Left colon (tissue), 2 donors: ENCODE data around the gene JAKMIP2. TPM values are rescaled to one million over a fixed set of nuclear protein-coding genes. Genes with fewer than 3 reads are reported as not detected.

Experiments
- ATAC-seq: fragments of 200-7000 bp; cut with Tn5 transposase; one replicate; pipeline ENCODE4 v1.9.1; 2020; ENCODE audit warnings: mild to moderate bottlenecking, moderate library complexity
- DNase-seq, 2 donors: peaks; one replicate each; pipeline ENCODE4 v3.0.0-alpha.2; 2020
- intact Hi-C, 2 donors: fragments of 100-400 bp; cut with DNase I in 1 of 2; cut with micrococcal nuclease in 1 of 2; formaldehyde crosslinking; loops; one replicate each; pipeline versions ENCODE4 v1.11.2 to v1.14.0; 2022; cut with DNase I, micrococcal nuclease
- total RNA-seq, 2 donors: library from RNA; stranded (reverse); fragmentation: NEBNext Ultra II Directional; extraction: Animal tissue kit (Norgen Biotek cat#: 25700); gene quantifications; one replicate each; pipeline ENCODE4 v1.2.1, GENCODE V29; 2021
- donor health status: DM: no; HTN: no; CAD: no.
- donor health status: DM: yes; HTN: yes; CAD: no.

Gene JAKMIP2
- total RNA-seq, 2 donors from 2014 or later: 0.49 to 1.1 TPM

DNA sequence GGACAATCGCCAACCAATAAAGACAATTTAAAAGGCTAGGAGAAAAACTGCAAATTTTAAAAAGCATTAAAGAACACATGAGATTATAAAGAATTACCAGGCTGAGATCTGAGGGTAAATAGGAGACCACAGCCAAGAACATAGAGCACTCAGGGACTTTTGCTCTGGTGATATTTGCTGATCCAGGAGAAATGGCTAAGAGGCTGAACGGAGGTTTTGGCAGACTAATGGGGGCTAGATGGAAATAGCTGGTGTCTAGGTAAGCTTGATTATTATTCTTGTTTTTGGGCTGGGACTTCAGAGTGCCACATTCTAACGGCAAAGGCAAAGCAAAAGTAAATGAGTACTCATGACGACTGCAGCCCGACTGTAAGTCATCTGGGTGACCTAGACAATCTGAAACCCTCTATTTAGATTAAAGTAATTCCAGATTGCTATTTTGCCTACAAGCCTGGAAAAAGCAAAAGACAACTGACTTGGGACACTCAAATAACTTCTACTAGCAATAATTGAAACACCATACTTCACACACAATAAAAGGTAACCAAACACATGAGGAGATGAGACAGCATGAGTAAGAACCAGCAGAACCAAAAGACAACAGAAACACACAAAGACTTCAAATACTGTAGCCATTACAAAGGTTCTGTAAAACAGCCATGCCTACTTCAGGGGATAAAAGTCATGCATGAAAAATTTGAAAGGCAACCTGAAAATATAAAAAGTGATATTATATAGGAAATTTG, 68.8 kb downstream of the JAKMIP2 start:
- DNase-seq: no peak
- intact Hi-C loops: no loop called here
- no peak for ATAC-seq

DNA sequence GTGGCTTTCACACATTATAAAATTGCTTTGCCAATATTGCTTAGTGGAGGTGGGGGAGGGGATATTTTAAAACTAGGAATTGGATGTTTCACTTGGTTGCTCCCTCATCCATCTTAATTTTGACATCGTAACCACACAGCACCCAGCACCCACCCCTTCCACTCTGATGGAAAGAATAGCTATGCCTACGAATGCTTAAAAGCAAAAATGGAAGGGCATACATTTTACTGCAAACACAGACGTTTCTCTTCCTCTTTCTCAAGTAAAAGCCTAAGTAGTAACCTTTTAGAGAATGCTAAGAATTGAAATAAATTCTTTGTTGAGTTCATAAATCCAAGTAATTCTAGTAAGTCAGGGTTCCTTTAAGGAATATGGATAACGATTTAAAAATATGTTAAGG, 69.9 kb downstream of the JAKMIP2 start:
- intact Hi-C loops: no loop called here
- ATAC-seq: no peak
- DNase-seq: no peak

GRCh38 chr5:147712019-147712418, 70.5 kb downstream of the JAKMIP2 start:
- DNase-seq (no peak), ATAC-seq (peak; percentile 85)
- intact Hi-C loops: no loop called here

- no peak for ATAC-seq
- DNase-seq: no peak
- intact Hi-C loops: no loop called here
Observed at GRCh38 chr5:147711019-147711418, 71.5 kb downstream of the JAKMIP2 start.

GRCh38 chr5:147708708-147709107, 73.8 kb downstream of the JAKMIP2 start:
- ATAC-seq (peak; percentile 41), DNase-seq (no peak)
- intact Hi-C loops: no loop called here

DNA sequence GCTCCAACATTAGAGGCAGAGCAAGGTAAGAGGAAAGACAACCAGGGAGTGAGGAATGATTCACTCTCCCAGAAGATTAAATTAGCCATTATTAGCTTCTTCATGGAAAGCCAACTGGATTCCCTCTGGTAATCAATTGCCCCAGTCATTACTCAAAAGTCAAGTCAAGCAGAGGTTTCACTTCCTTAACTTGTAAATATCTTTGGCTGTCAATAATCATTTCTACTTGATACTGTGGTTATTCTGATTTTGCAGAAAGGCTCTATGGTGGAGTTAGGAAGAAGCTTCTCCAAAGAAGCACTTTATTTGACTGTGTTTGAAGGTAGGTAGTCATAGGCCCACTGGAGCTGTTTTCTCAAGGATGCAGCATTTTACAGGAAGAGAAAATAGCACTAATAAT, 78.0 kb downstream of the JAKMIP2 start:
- no peak for ATAC-seq
- DNase-seq: no peak
- intact Hi-C loops: no loop called here

DNA sequence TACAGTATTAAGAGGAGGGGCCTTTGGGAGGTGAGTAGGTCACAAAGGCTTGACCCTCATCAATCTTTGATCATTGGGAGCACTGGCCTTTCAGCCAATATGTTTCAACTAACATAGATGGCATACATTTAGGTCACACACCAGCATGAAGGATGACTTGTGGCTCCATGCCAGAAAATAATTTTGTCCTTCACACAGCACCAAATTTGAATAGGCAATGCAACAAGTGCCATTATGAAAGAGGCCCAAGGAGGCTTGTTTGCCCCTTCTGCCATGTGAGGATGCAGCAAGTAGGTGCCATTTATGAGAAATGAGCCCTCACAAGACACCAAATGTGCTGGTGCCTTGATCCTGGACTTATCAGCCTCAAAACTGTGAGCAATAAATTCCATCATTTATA, 81.1 kb downstream of the JAKMIP2 start:
- DNase-seq: no peak
- no peak for ATAC-seq
- intact Hi-C loops: no loop called here

- DNase-seq (no peak), ATAC-seq (no peak)
- intact Hi-C loops: no loop called here
Observed at GRCh38 chr5:147699496-147700088, 82.9 kb downstream of the JAKMIP2 start.

DNA sequence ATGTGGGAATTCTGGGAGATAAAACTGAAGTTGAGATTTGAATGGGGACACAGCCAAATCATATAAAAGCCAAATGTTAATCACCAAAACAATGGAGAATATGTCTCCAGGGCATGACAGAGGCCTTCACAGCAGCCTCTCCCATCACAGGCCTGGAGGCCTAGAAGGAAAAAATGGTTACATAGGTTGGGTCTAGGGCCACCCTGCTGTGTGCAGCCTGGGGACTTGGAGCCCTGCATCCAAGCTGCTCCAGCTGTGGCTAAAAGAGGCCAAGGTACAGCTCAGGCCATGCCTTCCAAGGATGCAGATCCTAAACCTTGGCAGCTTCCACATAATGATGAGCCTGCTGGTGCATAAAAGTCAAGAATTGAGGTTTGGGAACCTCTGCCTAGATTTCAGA, 85.1 kb downstream of the JAKMIP2 start:
- ATAC-seq (no peak), DNase-seq (no peak)
- intact Hi-C loops: no loop called here

- intact Hi-C loops: no loop called here
- DNase-seq (no peak), ATAC-seq (no peak)
Observed at GRCh38 chr5:147694772-147695171, 87.8 kb downstream of the JAKMIP2 start.

- ATAC-seq (no peak), DNase-seq (no peak)
- intact Hi-C loops: no loop called here
Observed at GRCh38 chr5:147693233-147693632, 89.3 kb downstream of the JAKMIP2 start.

DNA sequence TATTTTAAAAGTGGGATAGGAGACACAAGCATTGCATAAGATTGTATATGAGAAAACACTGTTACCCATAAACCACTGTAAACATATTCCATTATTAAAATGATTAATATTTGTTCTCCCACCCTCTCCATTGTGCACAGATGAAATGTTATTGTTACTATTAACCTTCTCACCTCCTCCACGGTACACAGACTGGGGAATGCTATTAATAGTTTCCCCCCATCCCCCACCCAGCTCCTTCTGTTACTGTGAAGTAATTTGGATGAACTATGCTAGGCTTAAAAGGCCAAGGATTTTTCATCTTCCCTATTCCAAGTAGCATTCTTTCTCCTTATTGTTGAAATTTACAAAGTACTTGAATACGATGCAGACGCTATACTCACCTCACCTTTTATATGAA, 91.4 kb downstream of the JAKMIP2 start:
- DNase-seq: no peak
- no peak for ATAC-seq
- intact Hi-C loops: no loop called here

DNA sequence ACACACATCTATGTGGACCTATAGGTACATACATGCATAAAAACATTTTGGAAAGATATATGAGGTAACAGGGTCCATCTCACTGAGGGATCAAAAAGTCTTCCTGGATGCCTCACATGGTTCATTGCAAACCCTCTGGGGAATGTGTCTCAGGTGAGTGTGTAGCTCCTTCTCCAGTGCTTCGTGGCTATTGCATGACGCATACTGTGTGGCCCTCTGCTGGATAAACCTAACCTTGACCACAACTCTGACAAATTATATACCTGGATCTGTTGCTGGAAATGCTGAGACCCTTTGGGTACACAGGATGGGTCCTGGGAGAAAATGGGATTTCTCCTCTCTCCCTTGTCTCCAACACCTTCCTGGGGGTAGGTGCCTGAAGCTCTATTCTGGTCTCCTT, 91.9 kb downstream of the JAKMIP2 start:
- intact Hi-C loops: no loop called here
- ATAC-seq (peak; percentile 54), DNase-seq (no peak)

DNA sequence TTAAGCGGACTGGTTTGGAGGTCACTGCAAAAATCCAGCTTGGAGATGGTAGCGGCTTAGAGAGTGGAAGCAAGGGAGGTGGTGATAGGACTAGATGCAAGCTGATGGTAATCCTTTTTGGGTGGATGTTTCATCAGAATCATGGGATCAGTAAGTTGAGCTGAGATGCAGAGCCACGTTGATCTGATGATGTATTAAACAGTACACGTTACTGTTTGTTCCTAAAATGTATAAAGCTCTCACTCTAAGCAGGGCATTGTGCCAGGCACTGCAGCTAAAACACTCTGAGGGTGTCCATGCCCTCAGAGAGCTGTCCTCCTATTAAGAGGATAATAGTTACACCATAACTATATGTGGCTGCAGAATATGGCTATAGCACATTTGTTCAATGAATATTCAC, 93.1 kb downstream of the JAKMIP2 start:
- DNase-seq: no peak
- intact Hi-C loops: no loop called here
- no peak for ATAC-seq

DNA sequence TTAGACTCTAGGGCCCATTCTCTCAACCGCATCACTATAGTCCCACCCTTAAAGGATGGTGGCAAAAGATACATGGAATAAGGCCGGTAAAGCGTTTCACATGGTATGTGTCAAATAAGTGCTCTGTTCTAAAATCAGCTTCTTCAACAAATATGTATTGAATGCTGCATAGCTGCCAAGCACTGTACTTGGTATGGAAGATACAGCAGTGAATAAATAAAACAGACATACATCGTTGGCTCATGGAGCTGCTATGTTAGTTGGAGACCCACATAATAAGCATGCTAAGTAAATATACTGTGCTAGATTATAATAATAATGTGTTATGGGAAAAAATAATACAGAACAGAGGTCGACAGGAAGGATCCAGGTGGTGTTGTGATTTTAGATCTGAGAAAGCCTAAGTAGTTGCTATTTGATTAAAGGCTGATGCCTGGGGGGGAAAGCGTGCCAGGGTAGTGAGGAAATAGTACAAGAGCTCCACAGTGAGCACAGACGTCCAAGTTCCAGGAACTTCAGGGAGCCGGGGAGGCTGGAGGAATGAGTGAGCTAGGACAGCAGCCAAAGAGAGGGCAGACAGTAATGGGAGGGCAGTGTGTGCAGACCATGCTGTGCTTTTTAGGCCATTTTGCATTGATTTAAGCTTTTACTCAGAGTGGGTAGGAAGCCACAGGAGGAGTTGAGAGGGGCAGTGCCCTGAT, 93.7 kb downstream of the JAKMIP2 start:
- ATAC-seq: no peak
- intact Hi-C loops: no loop called here
- DNase-seq: peak in 1 of 2 donors; percentile 29

DNA sequence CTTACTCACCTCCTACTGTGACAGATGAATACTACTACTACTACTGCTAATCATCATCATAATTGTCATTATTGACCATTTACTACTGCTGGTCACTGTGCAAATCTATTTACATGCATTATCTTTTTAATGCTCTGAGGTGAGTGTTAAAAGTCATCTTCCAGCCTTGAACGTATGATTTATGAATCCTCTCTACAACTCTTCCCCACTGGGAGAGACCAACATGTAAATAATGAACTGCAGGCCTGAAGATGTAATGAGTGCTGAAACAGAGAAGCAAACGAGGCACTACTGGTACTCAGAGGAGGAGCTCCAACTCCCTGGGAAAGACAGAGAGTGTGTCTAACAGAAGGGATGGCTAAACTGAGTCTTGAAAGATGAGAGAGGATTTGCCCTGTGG, 95.4 kb downstream of the JAKMIP2 start:
- no peak for DNase-seq
- intact Hi-C loops: no loop called here
- ATAC-seq: no peak

DNA sequence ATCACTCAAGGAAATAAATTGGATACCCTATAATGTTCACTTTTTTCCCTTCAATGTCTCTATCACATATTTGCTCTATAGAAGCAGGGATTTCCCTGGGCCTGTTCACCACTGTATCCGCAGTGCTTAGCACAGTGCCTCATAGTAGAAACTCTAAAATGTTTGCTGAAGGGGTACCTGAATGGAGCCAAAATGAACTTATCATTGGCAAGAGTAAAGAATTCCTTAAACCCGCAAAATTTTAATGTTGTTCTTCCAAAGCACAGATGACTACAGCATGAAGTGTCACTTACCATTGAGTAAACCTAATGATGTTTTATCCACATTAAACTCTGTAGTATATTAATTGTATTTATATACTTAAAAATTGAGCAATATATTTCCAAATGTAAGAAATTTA, 96.1 kb downstream of the JAKMIP2 start:
- ATAC-seq (no peak), DNase-seq (no peak)
- intact Hi-C loops: no loop called here

DNA sequence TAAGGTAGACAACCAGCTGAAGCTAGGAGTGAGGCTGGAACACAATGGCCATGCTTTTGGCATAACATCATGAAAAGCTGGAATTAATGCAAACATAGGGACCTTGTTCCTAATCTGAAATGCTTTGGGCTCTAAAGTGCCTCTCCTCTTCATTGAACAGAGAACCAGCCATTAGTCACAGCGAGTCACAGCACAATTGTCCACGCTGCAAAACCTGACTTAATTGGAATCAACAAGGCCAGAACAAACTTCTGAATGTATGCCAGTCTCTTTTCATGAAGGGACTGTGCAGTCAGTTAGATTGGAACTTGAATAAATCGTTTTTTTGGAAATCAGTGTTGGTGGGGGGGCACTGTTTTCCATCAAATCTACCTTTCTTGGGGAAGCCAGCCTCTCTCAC, 96.5 kb downstream of the JAKMIP2 start:
- DNase-seq (no peak), ATAC-seq (no peak)
- intact Hi-C loops: no loop called here

GRCh38 chr5:147675168-147675567, 107.4 kb downstream of the JAKMIP2 start:
- DNase-seq: no peak
- ATAC-seq: peak; percentile 49
- intact Hi-C loops: no loop called here

GRCh38 chr5:147674411-147674810, 108.1 kb downstream of the JAKMIP2 start:
- ATAC-seq: no peak
- intact Hi-C loops: no loop called here

More at GRCh38 chr5:147674411-147674810, 108.1 kb downstream of the JAKMIP2 start:
- DNase-seq: no peak
